Measurements from ENCODE around the gene PRR3. TPM values are rescaled to one million over a fixed set of nuclear protein-coding genes. Genes with fewer than 3 reads are reported as not detected.

PRR3 gene
- total RNA-seq, 1 donor from 2014 or later: 16.6 TPM

DNA sequence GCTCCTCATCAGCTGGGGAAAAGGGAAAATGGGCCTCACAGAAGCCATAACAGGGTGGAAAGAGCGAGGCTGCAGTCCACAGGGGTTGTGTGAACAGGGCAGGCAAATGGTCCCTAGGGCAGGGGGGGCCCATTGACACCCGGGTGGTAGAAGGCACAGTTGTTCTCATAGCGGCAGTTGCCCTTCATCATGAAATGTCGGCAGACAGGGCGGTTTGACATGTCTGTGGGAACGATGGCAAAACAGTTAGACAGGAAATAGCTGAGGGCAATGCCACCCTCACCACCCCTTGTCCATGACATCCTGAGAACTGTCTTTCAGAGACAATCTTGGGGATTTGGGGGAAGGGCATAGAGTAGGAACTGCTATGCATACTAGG is 44.3 kb downstream of the PRR3 start:
- H3K4me3 Mint-ChIP-seq (ENCODE audit: low read depth): no peak overlapping the region
- peaks cover 31% of the 10 kb centered on the region for H3K36me3 Mint-ChIP-seq (ENCODE audit: insufficient read depth)
- TF ChIP-seq, protein P1, sequence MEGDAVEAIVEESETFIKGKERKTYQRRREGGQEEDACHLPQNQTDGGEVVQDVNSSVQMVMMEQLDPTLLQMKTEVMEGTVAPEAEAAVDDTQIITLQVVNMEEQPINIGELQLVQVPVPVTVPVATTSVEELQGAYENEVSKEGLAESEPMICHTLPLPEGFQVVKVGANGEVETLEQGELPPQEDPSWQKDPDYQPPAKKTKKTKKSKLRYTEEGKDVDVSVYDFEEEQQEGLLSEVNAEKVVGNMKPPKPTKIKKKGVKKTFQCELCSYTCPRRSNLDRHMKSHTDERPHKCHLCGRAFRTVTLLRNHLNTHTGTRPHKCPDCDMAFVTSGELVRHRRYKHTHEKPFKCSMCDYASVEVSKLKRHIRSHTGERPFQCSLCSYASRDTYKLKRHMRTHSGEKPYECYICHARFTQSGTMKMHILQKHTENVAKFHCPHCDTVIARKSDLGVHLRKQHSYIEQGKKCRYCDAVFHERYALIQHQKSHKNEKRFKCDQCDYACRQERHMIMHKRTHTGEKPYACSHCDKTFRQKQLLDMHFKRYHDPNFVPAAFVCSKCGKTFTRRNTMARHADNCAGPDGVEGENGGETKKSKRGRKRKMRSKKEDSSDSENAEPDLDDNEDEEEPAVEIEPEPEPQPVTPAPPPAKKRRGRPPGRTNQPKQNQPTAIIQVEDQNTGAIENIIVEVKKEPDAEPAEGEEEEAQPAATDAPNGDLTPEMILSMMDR (IDR thresholded peaks at IDR 0.05; ENCODE audit: unreplicated experiment): no peak
- H3K4me1 Mint-ChIP-seq (ENCODE audit: low read depth): no peaks in the 10 kb centered on the region
- H3K27me3 Mint-ChIP-seq: no peaks in the 10 kb centered on the region
- H3K9me3 Mint-ChIP-seq (ENCODE audit: low read depth): no peaks in the 10 kb centered on the region
- no peak overlapping the region for H3K27ac Mint-ChIP-seq
- no peak for DNase-seq (ENCODE audit: low spot score, unreplicated experiment)

DNA sequence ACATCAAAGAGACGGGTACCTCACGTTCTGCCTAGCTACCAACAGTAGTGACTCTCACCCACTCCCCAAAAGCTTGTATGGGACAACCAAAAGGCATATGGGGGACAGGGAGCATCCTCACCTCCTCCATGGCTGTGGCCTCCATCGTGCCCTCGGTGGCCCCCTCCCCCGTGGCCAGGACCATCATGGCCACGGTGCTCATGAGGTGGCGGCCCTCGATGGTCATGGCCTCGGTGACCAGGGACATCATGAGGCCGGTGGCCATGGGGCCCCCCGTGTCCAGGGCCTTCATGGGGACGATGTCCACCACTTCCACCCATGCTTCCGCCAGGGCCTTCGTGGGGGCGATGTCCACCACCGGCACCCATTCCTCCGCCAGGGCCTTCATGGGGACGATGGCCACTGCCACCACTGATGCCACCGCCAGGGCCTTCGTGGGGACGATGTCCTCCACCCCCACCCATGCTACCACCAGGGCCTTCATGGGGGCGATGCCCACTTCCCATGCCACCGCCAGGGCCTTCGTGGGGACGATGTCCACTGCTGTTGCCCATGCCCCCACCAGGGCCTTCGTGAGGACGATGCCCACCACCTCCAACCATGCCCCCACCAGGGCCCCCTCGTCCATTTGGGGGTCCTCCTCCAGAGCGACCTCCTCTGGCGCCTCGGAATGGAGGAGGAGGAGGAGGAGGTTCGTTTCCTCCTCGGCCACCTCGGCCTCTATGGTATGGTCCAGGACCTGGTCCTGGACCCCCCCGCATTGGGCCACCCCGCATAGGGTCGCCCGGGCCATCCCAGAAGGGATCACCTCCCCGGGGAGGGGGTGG is 44.9 kb downstream of the PRR3 start:
- Mint-ChIP-seq H3K9me3 (ENCODE audit: low read depth) (no peaks in the 10 kb centered on the region), H3K27me3 (no peaks in the 10 kb centered on the region), H3K36me3 (ENCODE audit: insufficient read depth) (peaks cover 35% of the 10 kb centered on the region), H3K27ac (no peak overlapping the region), H3K4me3 (ENCODE audit: low read depth) (no peak overlapping the region), H3K4me1 (ENCODE audit: low read depth) (no peaks in the 10 kb centered on the region)
- no peak for DNase-seq (ENCODE audit: low spot score, unreplicated experiment)
- TF ChIP-seq, protein P1 (IDR thresholded peaks at IDR 0.05; ENCODE audit: unreplicated experiment): no peak

DNA sequence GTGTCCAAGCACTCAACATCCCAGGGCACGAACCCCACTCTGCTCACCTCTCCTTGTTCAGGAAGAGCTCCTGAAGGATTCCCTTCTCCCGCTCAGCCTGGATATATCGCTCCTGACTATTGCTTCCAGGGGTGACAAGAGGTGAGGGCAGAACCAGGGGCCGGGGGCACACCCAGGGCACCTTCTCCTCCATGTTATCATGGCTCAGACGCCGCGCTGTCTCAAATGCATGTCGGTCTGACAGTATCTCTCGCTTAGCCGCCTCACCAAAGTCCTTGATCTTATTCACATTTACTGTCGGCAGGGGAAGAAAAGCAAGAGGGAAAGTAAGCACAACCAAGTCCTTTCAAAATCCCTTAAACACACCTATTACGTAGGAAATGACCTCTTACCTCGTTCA is 46.9 kb downstream of the PRR3 start:
- DNase-seq (ENCODE audit: low spot score, unreplicated experiment): no peak
- Mint-ChIP-seq H3K9me3 (ENCODE audit: low read depth) (no peaks in the 10 kb centered on the region), H3K4me1 (ENCODE audit: low read depth) (peaks cover 3% of the 10 kb centered on the region), H3K36me3 (ENCODE audit: insufficient read depth) (peaks cover 44% of the 10 kb centered on the region), H3K27ac (no peak overlapping the region), H3K27me3 (no peaks in the 10 kb centered on the region), H3K4me3 (ENCODE audit: low read depth) (no peak overlapping the region)
- TF ChIP-seq, protein P1 (IDR thresholded peaks at IDR 0.05; ENCODE audit: unreplicated experiment): no peak

DNA sequence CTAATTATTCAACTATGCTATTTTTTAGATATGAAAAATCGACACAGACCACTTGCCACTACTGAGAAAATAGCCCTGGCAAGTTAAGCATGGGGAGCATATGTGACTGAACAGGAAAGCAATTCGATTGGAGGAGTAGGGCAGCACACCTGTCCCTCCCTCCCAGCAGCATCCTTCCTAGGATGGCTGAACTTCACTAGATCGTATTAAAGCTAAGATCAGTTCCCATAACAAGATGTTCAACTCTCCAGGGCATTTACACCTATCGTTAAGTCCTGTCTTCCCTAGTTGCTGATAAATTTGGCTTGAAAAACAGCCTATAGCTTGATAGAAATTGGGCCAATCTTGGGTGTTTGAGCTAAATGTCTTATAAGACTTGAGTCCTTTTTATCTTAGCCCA is 53.0 kb downstream of the PRR3 start:
- TF ChIP-seq, protein P1 (IDR thresholded peaks at IDR 0.05; ENCODE audit: unreplicated experiment): no peak
- Mint-ChIP-seq H3K27ac (peak overlapping the region; percentile 75), H3K4me1 (ENCODE audit: low read depth) (peaks cover 31% of the 10 kb centered on the region), H3K9me3 (ENCODE audit: low read depth) (no peaks in the 10 kb centered on the region), H3K36me3 (ENCODE audit: insufficient read depth) (peaks cover 35% of the 10 kb centered on the region), H3K27me3 (no peaks in the 10 kb centered on the region), H3K4me3 (ENCODE audit: low read depth) (no peak overlapping the region)
- no peak for DNase-seq (ENCODE audit: low spot score, unreplicated experiment)

DNA sequence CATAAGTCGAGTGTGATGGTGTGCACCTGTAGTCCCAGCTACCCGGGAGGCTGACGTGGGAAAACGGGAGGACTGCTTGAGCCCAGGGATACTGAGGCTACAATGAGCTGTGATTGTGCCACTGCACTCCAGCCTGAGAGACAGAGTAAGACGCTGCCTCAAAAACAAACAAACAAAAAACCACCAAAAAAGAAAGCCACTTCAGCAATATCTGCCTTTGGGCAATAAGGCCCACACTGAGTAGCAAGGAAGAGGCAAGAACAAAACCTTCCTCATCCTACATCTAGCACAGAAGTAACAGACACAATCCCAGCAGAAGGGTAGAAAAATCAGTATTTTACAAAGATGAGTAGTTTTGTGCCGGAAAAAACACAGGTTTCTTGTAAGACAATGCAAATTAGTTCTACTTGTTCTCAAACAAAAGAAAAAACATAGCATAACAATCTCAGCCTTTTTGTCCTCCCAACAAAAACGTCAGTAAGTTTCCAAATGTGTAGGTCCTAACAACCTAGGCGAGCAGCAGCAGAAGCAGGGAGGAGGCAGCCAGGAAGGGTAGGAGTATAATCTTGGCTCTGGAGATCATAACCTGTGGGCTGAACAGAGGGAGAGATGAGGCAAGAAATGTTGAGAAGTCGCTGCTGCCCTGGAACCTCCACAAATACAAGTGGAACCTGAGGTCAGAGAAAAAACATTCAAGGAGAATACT is 54.2 kb downstream of the PRR3 start:
- Mint-ChIP-seq H3K36me3 (ENCODE audit: insufficient read depth) (peaks cover 37% of the 10 kb centered on the region), H3K4me3 (ENCODE audit: low read depth) (no peak overlapping the region), H3K27ac (peak overlapping the region; percentile 21), H3K9me3 (ENCODE audit: low read depth) (no peaks in the 10 kb centered on the region), H3K27me3 (no peaks in the 10 kb centered on the region), H3K4me1 (ENCODE audit: low read depth) (peaks cover 31% of the 10 kb centered on the region)
- TF ChIP-seq, protein P1 (IDR thresholded peaks at IDR 0.05; ENCODE audit: unreplicated experiment): no peak
- DNase-seq (ENCODE audit: low spot score, unreplicated experiment): no peak

All from progenitor cell of endocrine pancreas (in vitro differentiated cells).